ENCODE data around the gene CALN1.
"Not testable (repeated sequence)": the region's sequence is repeated elsewhere in the genome, so short reads cannot be mapped to it uniquely, and the experiment has no call there.

Gene CALN1

DNA sequence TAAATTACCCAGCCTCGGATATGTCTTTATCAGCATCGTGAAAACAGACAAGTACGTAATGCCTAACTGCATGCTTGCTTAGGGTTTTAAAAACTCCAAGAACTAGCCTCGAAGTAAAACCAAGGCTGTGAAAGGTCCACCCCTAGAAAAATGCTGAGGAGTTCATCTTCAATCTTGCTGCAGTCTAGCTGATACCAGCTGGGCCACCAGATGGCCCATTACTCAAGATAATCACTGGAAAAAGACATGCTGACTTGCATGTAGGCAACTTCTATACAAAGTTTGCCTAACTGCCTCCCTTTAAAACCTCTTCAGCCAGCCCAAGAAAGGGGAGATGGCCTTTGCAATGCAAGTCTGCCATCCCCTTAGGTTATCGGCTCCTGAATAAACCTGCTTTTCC, 666.1 kb downstream of the CALN1 start:
- no peak overlapping the region for H3K4me3 ChIP-seq (ENCODE audit: low read depth, low read length)
- no peak for DNase-seq (ENCODE audit: low read depth)
- TF ChIP-seq, protein P1, sequence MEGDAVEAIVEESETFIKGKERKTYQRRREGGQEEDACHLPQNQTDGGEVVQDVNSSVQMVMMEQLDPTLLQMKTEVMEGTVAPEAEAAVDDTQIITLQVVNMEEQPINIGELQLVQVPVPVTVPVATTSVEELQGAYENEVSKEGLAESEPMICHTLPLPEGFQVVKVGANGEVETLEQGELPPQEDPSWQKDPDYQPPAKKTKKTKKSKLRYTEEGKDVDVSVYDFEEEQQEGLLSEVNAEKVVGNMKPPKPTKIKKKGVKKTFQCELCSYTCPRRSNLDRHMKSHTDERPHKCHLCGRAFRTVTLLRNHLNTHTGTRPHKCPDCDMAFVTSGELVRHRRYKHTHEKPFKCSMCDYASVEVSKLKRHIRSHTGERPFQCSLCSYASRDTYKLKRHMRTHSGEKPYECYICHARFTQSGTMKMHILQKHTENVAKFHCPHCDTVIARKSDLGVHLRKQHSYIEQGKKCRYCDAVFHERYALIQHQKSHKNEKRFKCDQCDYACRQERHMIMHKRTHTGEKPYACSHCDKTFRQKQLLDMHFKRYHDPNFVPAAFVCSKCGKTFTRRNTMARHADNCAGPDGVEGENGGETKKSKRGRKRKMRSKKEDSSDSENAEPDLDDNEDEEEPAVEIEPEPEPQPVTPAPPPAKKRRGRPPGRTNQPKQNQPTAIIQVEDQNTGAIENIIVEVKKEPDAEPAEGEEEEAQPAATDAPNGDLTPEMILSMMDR (IDR thresholded peaks at IDR 0.05; ENCODE audit: control insufficient read depth, extremely low read depth, insufficient read depth): 0 out of 2 replicates have a peak, but pooled peaks have one; percentile 2

DNA sequence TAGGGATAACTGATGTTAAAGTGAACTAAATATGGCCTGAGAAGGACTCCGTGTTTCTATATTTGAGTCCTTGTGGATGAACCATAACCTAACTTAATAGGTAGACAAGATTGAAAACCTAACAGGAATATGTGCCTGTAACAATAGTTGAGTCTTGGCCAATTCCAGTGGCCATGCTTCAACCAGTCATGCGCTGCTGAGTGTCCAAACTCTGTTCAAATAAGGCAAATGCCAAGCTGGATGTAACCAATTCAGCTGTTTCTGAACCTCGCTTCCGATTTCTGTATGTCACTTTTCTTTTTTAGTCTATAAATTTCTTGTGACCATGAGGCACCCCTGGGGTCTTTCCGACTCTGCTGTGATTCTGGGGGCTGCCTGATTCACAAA, 672.0 kb downstream of the CALN1 start:
- H3K4me3 ChIP-seq (ENCODE audit: low read depth, low read length): no peak overlapping the region
- no peak for DNase-seq (ENCODE audit: low read depth)
- TF ChIP-seq, protein P1 (IDR thresholded peaks at IDR 0.05; ENCODE audit: control insufficient read depth, extremely low read depth, insufficient read depth): no peak

DNA sequence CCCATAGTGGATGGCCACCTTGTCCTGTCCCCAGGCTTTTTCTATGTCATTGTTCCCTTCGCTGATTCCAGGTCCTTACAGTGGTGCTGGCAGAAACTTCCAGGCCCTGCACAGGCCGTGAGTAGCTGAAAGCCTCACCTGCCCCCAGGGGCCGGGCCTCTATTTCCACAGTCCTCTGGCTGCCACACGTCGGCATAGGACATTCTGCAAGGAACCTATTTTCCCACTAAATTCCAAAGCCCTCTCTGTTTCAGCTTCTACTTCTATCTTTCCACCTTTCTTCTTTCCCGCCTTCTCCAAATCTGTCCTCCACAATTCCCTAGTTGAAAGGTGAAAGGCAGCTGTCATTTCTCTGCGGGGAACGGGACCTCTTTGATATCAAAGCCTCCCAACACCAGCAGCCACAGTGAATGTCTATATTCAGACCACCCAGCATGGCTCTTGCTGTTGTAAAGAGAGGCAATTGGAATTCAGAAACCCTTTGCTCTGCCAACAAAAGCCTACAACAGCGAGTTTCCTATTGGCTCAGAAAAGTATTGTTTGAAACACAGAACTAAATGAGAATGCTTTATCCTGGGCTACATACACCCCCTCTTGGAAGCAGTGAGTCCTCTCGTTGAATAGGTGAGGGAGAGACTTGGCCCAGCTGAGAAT, 672.5 kb downstream of the CALN1 start:
- H3K4me3 ChIP-seq (ENCODE audit: low read depth, low read length): no peak overlapping the region
- TF ChIP-seq, protein P1 (IDR thresholded peaks at IDR 0.05; ENCODE audit: control insufficient read depth, extremely low read depth, insufficient read depth): no peak
- no peak for DNase-seq (ENCODE audit: low read depth)

DNA sequence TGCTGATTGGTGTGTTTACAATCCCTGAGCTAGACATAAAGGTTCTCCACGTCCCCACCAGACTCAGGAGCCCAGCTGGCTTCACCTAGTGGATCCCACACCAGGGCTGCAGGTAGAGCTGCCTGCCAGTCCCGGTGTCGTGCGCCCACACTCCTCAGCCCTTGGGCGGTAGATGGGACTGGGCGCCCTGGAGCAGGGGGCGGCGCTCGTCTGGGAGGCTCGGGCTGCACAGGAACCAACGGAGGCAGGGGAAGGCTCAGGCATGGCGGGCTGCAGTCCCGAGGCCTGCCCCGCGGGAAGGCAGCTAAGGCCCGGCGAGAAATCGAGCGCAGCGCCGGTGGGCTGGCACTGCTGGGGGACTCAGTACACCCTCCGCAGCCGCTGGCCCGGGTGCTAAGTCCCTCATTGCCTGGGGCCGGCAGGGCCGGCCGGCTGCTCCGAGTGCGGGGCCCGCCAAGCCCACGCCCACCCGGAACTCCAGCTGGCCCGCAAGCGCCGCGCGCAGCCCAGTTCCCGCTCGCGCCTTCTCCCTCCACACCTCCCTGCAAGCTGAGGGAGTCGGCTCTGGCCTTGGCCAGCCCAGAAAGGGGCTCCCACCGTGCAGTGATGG, 674.1 kb downstream of the CALN1 start:
- not testable (repeated sequence) for DNase-seq (ENCODE audit: low read depth); H3K4me3 ChIP-seq (ENCODE audit: low read depth, low read length)

DNA sequence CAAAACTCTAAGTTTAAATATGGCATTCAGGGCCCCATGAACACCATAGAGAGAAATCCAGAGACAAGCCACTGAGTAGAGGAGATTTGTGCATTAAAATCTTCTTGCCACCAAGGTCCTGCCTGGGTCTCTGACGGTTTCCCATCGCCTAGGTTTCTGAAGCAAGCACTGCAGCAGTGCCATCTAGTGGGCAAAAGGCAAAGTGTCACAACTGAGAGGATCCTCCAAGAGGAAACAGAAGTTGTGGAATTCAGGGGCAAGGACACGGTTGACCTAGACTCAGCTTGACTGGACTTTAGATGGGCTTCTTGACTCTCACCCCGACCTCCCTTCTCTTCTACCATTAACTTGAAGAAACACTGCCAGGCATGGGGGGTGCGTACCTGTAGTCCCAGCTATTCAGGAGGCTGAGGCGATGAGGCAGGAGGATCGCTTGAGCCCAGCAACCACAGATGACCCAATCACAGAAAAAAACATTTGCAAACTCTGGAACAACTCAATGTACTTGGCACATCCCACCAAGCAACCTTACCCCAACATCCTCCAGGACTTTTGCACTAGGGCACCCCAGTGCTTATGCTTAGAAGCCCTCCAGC, 676.1 kb downstream of the CALN1 start:
- H3K4me3 ChIP-seq (ENCODE audit: low read depth, low read length): no peak overlapping the region
- TF ChIP-seq, protein P1 (IDR thresholded peaks at IDR 0.05; ENCODE audit: control insufficient read depth, extremely low read depth, insufficient read depth): peak; percentile 96
- DNase-seq (ENCODE audit: low read depth): peak; percentile 18

DNA sequence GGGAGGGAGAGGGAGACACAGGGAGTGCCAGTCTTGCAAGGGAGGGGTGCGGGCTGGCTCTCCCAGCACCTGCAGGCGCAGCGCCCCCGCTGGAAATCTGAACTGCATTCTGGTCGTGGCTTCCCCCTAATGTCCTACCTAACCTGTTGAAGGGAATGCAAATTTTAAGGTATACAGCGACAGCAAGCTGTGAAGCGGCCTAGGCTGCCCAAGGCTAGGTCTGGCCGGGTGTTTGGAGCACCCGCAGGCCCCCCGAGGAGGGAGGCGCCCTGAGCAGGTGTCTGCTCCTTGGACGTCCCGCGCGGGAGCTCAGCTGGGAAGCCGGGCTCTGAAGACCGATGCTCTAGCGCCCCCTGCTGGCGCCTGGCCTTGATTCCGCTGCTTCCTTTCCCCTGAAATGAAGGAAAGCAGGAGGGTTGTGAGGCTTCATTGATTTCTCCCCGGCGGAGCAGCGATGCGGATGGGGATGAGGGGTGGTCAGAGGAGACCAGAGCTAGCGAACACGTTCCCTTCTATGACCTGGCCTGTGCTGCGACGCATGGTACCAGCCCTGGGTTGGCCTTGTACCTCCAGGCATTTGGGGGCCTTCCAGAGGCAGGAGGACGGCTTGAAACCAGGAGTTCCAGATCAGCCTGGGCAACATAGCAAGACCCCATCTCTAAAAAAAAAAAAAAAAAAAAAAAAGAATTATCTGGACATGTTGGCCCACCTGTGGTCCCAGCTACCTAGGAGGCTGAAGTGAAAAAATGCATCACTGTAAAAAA, 678.8 kb downstream of the CALN1 start:
- H3K4me3 ChIP-seq (ENCODE audit: low read depth, low read length): no peak overlapping the region
- TF ChIP-seq, protein P1 (IDR thresholded peaks at IDR 0.05; ENCODE audit: control insufficient read depth, extremely low read depth, insufficient read depth): peak; percentile 87
- DNase-seq (ENCODE audit: low read depth): peak; percentile 6

GRCh38 chr7:71731740-71732139, 680.4 kb downstream of the CALN1 start:
- no peak overlapping the region for H3K4me3 ChIP-seq (ENCODE audit: low read depth, low read length)
- no peak for DNase-seq (ENCODE audit: low read depth)
- TF ChIP-seq, protein P1 (IDR thresholded peaks at IDR 0.05; ENCODE audit: control insufficient read depth, extremely low read depth, insufficient read depth): no peak
